Neuronal stem cell (in vitro differentiated cells): ENCODE data around the gene ZBTB40.

ENCODE experiments used
- DNase-seq: peaks from one replicate; pipeline ENCODE4 v3.0.0-alpha.2; 2013; ENCODE audit warnings: low spot score
- H2AFZ ChIP-seq: one replicate; pipeline ENCODE4 v1.6.1; 2013; ENCODE audit warnings: mild to moderate bottlenecking, low read length, inconsistent platforms
- H2AK5ac ChIP-seq: 2 replicates; pipeline ENCODE4 v1.6.1; 2013; ENCODE audit warnings: low read depth, mild to moderate bottlenecking, inconsistent platforms, low read length, moderate library complexity, mixed read lengths
- H2BK120ac ChIP-seq: 2 replicates; pipeline ENCODE4 v1.6.1; 2013; ENCODE audit warnings: low read depth, mild to moderate bottlenecking, inconsistent platforms, low read length, moderate library complexity, mixed read lengths
- H2BK12ac ChIP-seq: one replicate; pipeline ENCODE4 v1.6.1; 2013; ENCODE audit warnings: low read length, inconsistent platforms
- H2BK15ac ChIP-seq: 2 replicates; pipeline ENCODE4 v1.6.1; 2013; ENCODE audit warnings: mild to moderate bottlenecking, low read length, inconsistent platforms, mixed read lengths
- H2BK5ac ChIP-seq: one replicate; pipeline ENCODE4 v1.6.1; 2013; ENCODE audit warnings: inconsistent platforms, mild to moderate bottlenecking, low read length, moderate library complexity
- H3K14ac ChIP-seq: one replicate; pipeline ENCODE4 v1.6.1; 2013; ENCODE audit warnings: low read length, inconsistent platforms
- H3K18ac ChIP-seq: 2 replicates; pipeline ENCODE4 v1.6.1; 2013; ENCODE audit warnings: low read length, inconsistent platforms
- H3K23ac ChIP-seq: 2 replicates; pipeline ENCODE4 v1.6.1; 2013; ENCODE audit warnings: low read depth, mild to moderate bottlenecking, mixed read lengths, low read length, inconsistent platforms; ENCODE audit not compliant: poor library complexity
- H3K27ac ChIP-seq: replicated peaks from 3 replicates; pipeline ENCODE4 v1.5.1; 2013; ENCODE audit warnings: low read length, inconsistent platforms
- H3K27me3 ChIP-seq, 3 experiments: 2 replicates each; pipeline ENCODE4 v1.6.1; 2013; ENCODE audit warnings: low read length in 3 of 3, mild to moderate bottlenecking in 2 of 3, inconsistent platforms in 1 of 3, low read depth in 1 of 3, mixed read lengths in 1 of 3, moderate library complexity in 1 of 3; ENCODE audit not compliant: control insufficient read depth in 3 of 3, insufficient read depth in 3 of 3
- H3K36me3 ChIP-seq, 2 donors: replicated peaks in 1 of 2; 2 replicates each; pipeline ENCODE4 v1.6.1; 2013; ENCODE audit warnings: low read length in 2 of 2; ENCODE audit not compliant: control insufficient read depth in 2 of 2, insufficient read depth in 2 of 2
- H3K4ac ChIP-seq: 2 replicates; pipeline ENCODE4 v1.6.1; 2013; ENCODE audit warnings: inconsistent platforms, mild to moderate bottlenecking, low read length, moderate library complexity
- H3K4me1 ChIP-seq, 2 donors: 1 replicate in 1 of 2; 2 replicates in 1 of 2; pipeline ENCODE4 v1.6.1; 2013; ENCODE audit warnings: low read length in 2 of 2, low read depth in 1 of 2; ENCODE audit not compliant: control insufficient read depth in 2 of 2, insufficient read depth in 1 of 2
- H3K4me2 ChIP-seq: one replicate; pipeline ENCODE4 v1.6.1; 2013; ENCODE audit warnings: mild to moderate bottlenecking, low read length, inconsistent platforms; ENCODE audit not compliant: insufficient read depth, poor library complexity, severe bottlenecking
- H3K4me3 ChIP-seq, 2 donors: 2 replicates each; pipeline ENCODE4 v1.5.1; 2013; ENCODE audit warnings: low read length in 2 of 2, mild to moderate bottlenecking in 2 of 2, inconsistent platforms in 1 of 2, moderate library complexity in 1 of 2
- H3K79me1 ChIP-seq: one replicate; pipeline ENCODE4 v1.6.1; 2013; ENCODE audit warnings: low read depth, mild to moderate bottlenecking, inconsistent platforms, low read length, moderate library complexity
- H3K9ac ChIP-seq: one replicate; pipeline ENCODE4 v1.6.1; 2013; ENCODE audit warnings: mild to moderate bottlenecking, low read depth, low read length, inconsistent platforms; ENCODE audit not compliant: poor library complexity
- H3K9me3 ChIP-seq, 2 donors: replicated peaks in 1 of 2; 2 replicates each; pipeline versions ENCODE3 to v1.6.1; 2013; ENCODE audit warnings: low read length in 2 of 2, mild to moderate bottlenecking in 2 of 2, inconsistent platforms in 1 of 2, low read depth in 1 of 2, mixed read lengths in 1 of 2, moderate library complexity in 1 of 2; ENCODE audit not compliant: control insufficient read depth in 2 of 2, insufficient read depth in 1 of 2
- H4K8ac ChIP-seq: one replicate; pipeline ENCODE4 v1.6.1; 2013; ENCODE audit warnings: low read depth, mild to moderate bottlenecking, inconsistent platforms, low read length, moderate library complexity
- H4K91ac ChIP-seq: one replicate; pipeline ENCODE4 v1.6.1; 2013; ENCODE audit warnings: low read length, low read depth, mild to moderate bottlenecking, inconsistent platforms; ENCODE audit not compliant: poor library complexity
- WGBS, 2 donors: extraction: QIAGEN DNeasy Blood & Tissue Kit; methylation state at CpG; one replicate each; pipeline ENCODE4 v1.1.7; 2013; ENCODE audit warnings: missing lambda C conversion rate in 2 of 2, mixed read lengths in 1 of 2; ENCODE audit not compliant: insufficient read length in 2 of 2, insufficient replicate concordance in 1 of 2; ENCODE audit errors: extremely low coverage in 2 of 2; 5-methylcytosine and 5-hydroxymethylcytosine counted together

ZBTB40 gene

GRCh38 chr1:22453181-22453580 is 1.5 kb downstream of the ZBTB40 start:
- Histone ChIP-seq H3K4ac (no peak overlapping the region), H3K27me3 (no peaks in the 10 kb centered on the region), H3K79me1 (no peaks in the 10 kb centered on the region), H3K14ac (no peak overlapping the region), H4K91ac (no peak overlapping the region), H2BK5ac (no peak overlapping the region), H3K4me1 (peaks cover 2 to 4% of the 10 kb centered on the region in 2 donors), H3K27ac (no peak overlapping the region), H3K4me3 (no peak overlapping the region), H3K9ac (no peak overlapping the region), H3K9me3 (peaks cover 0 to 3% of the 10 kb centered on the region in 2 donors), H2AFZ (no peak overlapping the region), H4K8ac (no peak overlapping the region), H2BK12ac (no peak overlapping the region), H2AK5ac (no peak overlapping the region), H2BK15ac (no peak overlapping the region), H2BK120ac (no peak overlapping the region), H3K18ac (no peak overlapping the region), H3K23ac (no peak overlapping the region), H3K36me3 (no peaks in the 10 kb centered on the region), H3K4me2 (no peak overlapping the region)
- no peak for DNase-seq
- WGBS, 2 donors, result no CpG with 5 or more reads among the region's 2 CpGs

DNA sequence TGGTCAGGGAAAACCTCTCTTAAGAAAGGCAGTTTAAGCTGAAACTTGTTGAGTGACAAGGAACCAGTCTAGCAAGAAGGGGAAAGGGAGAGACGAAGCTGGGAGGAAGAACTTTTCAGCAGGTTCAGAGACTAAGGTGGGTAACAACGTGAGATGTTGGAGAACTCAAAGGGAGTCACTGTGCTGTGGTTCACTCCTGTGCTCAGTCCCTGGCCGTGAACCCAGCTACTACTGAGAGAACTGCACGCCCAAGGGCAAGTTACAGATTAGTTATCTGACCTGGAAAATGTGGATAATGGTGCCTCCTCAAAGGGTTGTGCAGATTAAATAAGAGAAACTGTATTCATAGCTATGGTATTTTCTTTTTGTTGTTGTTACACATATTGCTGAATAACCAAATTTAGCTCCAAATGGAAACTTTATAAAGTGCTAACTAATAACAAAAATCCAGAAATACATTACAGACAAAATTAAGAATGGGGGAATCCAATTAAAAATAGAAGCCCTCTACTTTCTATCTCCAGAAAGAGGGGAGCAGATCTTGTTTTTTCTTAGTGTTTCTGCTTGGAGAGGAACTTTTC is 2.9 kb downstream of the ZBTB40 start:
- Histone ChIP-seq H3K14ac (no peak overlapping the region), H3K9ac (no peak overlapping the region), H3K36me3 (no peaks in the 10 kb centered on the region), H3K18ac (no peak overlapping the region), H3K4ac (no peak overlapping the region), H3K79me1 (no peaks in the 10 kb centered on the region), H2BK15ac (no peak overlapping the region), H3K27me3 (no peaks in the 10 kb centered on the region), H3K27ac (no peak overlapping the region), H3K23ac (no peak overlapping the region), H3K4me3 (no peak overlapping the region), H2BK120ac (no peak overlapping the region), H2AK5ac (no peak overlapping the region), H3K4me2 (no peak overlapping the region), H3K4me1 (peaks cover 2 to 4% of the 10 kb centered on the region in 2 donors), H2BK12ac (no peak overlapping the region), H2BK5ac (no peak overlapping the region), H4K91ac (no peak overlapping the region), H2AFZ (no peak overlapping the region), H4K8ac (no peak overlapping the region), H3K9me3 (peaks cover 0 to 3% of the 10 kb centered on the region in 2 donors)
- WGBS, 2 donors, result no CpG with 5 or more reads among the region's 4 CpGs
- DNase-seq, result no peak

DNA sequence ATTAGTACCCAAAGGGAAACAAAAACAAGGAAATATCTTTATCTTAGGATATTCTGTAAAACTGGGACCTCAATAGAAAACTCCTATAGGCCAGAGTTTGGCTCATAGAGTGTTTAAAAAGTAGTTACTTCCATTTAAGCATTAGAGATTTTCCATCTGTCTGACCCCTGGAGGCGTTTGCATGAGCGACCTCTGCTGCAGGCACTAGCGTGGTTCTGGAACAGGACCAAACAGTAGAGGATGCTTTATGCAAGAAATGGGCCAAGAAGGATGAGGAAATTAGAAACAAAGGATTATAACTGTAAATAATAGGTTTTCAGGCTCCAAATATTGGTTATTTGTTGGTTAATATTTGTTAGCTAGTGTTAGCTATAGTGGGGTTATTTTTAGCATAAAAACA is 5.7 kb downstream of the ZBTB40 start:
- H3K4me3 ChIP-seq, result no peak overlapping the region
- no peak overlapping the region for H2BK5ac ChIP-seq
- H3K4me1 ChIP-seq, result peaks cover 2% of the 10 kb centered on the region in 2 donors
- no peak for DNase-seq
- H2BK120ac ChIP-seq, result no peak overlapping the region
- H3K9me3 ChIP-seq, result no peaks in the 10 kb centered on the region
- H3K14ac ChIP-seq, result no peak overlapping the region
- H3K27ac ChIP-seq, result no peak overlapping the region
- H3K23ac ChIP-seq, result no peak overlapping the region
- H3K4ac ChIP-seq, result no peak overlapping the region
- no peak overlapping the region for H3K9ac ChIP-seq
- no peak overlapping the region for H3K18ac ChIP-seq
- no peak overlapping the region for H2BK15ac ChIP-seq
- H3K4me2 ChIP-seq, result no peak overlapping the region
- no CpG with 5 or more reads among the region's 3 CpGs for WGBS, 2 donors
- no peak overlapping the region for H4K8ac ChIP-seq
- H2AFZ ChIP-seq, result no peak overlapping the region
- no peak overlapping the region for H2AK5ac ChIP-seq
- no peaks in the 10 kb centered on the region for H3K36me3 ChIP-seq
- H4K91ac ChIP-seq, result no peak overlapping the region
- H2BK12ac ChIP-seq, result no peak overlapping the region
- no peaks in the 10 kb centered on the region for H3K79me1 ChIP-seq
- H3K27me3 ChIP-seq, result no peaks in the 10 kb centered on the region

- H3K4ac ChIP-seq, result no peak overlapping the region
- DNase-seq, result no peak
Measured at GRCh38 chr1:22457836-22458235, 6.2 kb downstream of the ZBTB40 start.

More at GRCh38 chr1:22457836-22458235, 6.2 kb downstream of the ZBTB40 start:
- Histone ChIP-seq H2AK5ac (no peak overlapping the region), H3K79me1 (no peaks in the 10 kb centered on the region), H3K23ac (no peak overlapping the region), H4K91ac (no peak overlapping the region), H3K9ac (no peak overlapping the region), H2BK120ac (no peak overlapping the region), H3K14ac (no peak overlapping the region), H2BK12ac (no peak overlapping the region), H2BK15ac (no peak overlapping the region), H3K27ac (no peak overlapping the region), H3K4me1 (peaks cover 2% of the 10 kb centered on the region in 2 donors), H3K4me2 (no peak overlapping the region), H4K8ac (no peak overlapping the region), H2BK5ac (no peak overlapping the region), H3K9me3 (no peaks in the 10 kb centered on the region), H3K4me3 (no peak overlapping the region), H2AFZ (no peak overlapping the region), H3K18ac (no peak overlapping the region), H3K36me3 (no peaks in the 10 kb centered on the region), H3K27me3 (no peaks in the 10 kb centered on the region)
